Stimulated activated CD4-positive, alpha-beta T cell treated with anti-CD3 and anti-CD28 coated beads, Interleukin-1b, Interleukin-23, amount 100 ng/mL, for 24 hours (primary cell): ENCODE measurements around the gene ASB15.
A peak's percentile ranks its signal among the peaks of the same experiment; 100 is the strongest.
"Not testable (repeated sequence)": the region's sequence is repeated elsewhere in the genome, so short reads cannot be mapped to it uniquely, and the experiment has no call there.

Source experiments
- DNase-seq, 4 experiments: peaks; one replicate each; pipeline ENCODE4 v3.0.0-alpha.2; 2020; ENCODE audit warnings: low read depth in 4 of 4, low spot score in 1 of 4

Gene ASB15

DNA sequence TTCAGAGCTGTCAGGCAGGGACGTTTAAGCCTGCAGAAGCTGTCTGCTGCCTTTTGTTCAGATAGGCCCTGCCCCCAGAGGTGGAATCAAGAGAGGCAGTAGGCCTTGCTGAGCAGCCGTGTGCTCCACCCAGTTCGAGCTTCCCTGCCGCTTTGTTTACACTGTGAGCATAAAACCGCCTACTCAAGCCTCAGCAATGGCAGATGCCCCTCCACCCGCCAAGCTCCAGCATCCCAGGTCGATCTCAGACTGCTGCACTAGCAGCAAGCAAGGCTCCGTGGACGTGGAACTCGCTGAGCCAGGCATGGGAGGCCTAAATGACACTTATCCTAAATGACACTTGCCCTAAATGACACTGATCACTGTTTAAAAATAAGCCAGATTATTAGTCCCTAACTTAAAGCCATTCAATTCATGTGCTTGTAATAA, 6.8 kb upstream of the ASB15 start:
- DNase-seq, result no peak

DNA sequence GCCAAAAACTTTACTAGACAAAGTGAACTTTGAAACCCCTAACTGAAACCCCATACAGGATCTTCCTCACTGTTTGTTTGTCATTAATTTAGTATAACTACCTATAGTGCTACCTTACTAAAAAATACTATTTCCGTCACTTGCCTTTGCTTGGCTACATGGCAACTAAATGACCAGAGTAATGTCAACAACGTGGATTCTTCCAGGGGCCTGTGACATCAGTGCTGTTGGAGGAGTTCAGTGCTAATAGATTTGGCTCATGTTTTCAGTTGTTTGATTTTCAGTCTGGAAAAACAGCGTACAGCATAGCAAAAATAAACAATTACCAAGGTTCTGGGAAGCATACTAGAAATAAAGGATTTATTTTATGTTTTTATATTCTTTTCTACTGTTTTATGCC, 3.0 kb upstream of the ASB15 start:
- no peak for DNase-seq

DNA sequence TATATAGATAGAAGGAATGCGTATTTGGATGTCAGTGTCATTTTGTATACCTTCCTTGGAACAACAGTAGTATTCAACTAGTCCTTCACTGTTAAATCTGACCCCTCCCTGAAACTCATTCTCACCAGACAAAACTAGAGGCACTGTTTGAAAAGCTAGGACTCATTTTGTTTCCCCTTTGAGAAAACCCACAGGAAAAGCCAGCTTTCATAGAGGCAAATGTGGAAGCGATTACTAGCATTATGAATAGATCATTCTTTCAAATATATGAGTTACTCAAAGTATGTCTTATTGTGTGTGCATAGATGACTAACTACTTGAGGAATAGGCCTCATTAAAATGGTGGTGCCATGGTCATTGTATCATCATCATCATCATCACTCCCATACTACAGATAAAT, 1.9 kb upstream of the ASB15 start:
- DNase-seq, result no peak

DNA sequence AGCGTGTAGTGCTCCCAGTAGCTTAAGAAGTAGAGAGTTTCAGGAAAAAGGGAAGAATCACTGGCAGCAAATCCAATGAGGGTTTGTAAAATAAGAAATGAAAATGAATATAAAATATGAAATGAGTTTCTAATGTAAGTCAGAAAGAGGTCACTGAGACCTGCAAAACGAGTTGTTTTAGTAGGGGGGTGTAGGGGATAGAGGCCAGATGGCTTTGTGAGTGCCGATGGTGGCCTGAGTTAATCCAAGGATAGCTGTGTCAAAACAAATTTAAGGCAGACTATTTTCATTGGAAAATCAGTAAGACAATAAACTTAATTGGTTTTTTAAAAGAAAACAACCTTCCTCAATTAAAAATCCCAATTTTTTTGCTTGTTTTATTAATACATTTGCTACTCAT, 745 bp upstream of the ASB15 start:
- no peak for DNase-seq

DNA sequence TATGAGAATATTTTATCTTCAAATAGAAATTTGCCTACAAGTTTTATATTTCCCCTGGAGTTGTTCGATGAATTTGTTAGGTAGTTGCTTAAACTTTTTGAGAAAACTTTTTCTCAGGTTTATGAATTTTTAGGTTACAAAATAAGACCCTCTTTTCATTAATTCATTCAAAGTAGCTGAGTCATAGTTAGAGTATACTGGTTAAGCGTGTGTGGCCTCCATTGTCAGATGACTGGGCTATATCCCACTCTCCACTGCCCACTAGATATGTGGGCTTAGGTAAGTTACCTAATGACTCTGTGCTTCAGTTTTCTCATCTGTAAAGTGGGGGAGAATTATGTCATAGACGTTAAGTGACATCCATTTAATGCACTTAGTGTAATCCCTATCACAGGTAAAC, 1.0 kb downstream of the ASB15 start:
- no peak for DNase-seq

DNA sequence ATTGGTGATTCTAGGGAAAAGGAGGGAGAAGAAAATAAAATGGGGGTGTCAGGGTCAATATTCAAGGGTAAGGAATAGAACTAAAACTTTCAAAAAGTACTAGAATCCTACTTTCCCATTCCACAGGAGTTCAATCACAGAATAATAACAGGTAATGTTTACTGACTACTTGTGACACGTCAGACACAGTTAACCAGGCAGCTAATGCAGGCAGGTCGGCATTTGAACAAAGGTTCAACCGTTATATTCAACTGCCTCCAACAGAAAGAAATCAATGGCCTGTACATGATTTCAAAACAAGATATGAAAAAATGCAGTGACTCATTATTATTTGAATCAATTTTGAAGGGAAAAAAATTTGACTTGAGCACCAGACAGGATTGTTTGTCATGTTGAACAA, 3.1 kb downstream of the ASB15 start:
- no peak for DNase-seq

DNA sequence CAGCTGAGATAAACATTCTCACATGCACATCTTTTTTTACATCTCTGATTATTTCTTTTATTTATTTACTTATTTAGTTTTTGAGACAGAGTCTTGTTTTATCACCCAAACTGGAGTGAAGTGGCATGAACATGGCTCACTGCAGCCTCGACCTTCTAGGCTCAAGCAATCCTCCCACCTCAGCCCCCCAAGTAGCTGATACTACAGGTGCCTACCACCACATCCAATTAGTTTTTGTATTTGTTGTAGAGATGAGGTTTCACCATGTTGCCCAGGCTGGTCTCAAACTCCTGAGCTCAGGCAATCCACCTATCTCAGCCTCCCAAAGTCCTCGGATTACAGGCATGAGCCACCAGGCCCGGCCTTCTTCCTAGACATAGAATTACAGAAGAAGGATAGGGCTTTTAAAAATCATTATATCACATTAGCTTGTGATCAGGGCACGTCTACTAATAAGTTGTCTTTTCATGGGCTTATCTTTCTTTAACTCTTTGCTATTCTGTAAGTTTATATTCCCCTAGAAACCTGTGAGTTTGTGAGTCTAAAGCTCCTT, 5.9 kb downstream of the ASB15 start:
- DNase-seq, result no peak

DNA sequence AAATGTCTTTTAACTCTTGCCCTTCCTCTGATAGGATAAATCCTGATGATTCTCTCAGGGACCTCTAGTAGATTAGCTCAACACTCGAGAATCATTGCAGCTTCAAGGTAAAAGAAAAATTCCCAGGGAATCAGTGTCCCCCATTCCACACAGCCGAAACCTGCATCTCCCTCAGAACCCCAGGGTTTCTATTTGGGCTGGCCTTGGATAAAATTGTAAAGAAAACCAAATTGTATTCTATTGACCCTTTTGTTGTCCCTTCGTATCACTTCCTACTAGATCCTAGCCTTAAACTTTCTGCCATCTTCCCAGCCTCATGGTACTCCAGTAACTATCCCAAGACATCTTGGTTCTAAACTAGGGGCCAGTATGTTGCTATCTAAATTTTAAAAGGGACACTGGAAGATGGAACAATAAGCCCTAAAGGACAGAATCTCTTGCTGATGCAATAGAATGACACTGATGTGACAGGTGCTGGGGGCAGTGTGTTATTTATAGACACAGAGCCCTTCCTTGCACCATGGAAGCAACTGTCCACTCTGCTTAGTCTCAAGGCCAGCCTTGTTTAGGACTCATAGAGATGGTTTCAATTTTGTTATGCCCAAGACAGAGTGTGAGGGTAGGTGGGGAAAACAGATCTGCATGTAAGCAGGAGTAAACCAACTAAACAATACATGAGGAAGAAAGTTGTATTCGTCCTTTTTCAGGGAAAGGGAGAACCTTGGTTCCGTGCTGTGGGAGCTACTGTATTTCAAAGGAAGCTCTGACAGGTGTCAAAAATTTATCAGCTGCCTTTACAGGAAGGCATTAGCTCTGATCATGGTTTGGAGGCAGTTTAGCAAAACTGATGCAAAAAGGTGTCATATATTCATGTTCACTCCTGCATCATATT, 7.6 kb downstream of the ASB15 start:
- DNase-seq, result no peak

DNA sequence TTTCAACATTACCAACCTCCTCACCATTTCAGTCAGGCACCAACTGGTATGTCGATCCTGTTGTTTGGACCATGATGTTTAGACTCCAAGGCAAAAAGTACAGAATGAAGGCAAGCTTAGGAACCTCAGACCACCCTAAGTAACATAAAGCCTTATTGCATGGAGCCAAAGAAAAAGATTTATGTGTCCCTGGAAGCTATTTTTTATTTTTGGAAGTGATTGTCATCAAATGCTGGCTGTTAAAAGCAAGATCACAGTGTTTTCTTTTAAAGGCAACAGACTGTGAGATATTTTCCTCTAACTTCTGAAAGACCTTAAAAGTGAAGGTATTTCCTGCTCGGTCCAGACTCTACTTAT, 8.2 kb downstream of the ASB15 start:
- no peak for DNase-seq

DNA sequence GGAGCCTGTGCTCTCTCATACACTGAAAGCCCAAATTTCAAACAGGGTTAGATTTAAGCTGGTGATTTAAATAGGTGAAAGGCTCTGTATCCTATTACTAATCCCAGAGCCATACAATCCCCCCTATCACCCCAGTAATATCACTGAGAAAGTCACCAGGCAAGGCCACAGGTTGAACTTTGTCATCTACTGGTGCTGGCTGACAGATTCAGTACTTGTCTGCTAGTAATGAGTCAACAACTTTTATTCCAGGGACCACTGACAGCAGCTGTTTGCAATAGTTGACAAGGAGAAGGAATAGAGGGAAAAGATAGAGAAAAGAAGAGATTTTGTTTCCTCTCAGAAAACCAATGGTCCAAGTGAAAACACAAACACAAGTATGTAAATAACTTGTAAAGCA, 10.4 kb downstream of the ASB15 start:
- no peak for DNase-seq

DNA sequence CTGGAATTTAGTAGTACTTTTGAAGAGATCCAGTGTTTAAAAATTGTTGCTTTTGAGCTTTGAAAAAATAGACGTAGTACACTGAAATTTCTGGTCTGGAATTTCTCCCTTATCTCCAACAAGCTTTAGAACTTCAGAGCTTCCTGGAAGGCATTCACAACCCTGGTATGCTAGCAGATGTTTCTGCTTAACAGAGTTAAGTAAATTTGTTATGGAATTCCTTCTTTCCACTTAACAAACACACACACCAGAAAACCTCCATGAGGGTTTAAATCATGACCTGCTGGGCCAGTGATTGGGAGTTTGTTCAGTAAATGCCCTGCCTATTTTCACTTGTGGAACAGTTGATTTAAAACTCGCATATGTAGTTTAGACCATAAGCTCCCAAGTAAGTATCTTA, 13.7 kb downstream of the ASB15 start:
- DNase-seq, result no peak

DNA sequence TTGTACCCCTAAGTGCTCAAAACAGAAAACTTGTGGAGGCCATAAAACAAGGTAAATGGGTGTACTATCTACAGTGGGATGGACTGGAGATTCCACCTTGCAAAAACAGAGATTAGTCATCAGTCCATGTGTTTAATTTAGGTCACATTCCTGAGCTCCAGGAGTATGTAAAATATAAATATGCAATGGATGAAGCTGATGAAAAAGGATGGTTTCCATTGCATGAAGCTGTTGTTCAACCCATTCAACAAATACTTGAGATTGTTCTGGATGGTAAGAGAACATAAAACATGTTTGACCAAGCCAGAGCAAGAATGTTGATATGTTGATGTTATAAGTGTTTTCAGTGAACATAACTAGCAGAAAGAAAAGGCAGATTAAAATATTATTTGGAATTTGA, 14.6 kb downstream of the ASB15 start:
- DNase-seq, result no peak

DNA sequence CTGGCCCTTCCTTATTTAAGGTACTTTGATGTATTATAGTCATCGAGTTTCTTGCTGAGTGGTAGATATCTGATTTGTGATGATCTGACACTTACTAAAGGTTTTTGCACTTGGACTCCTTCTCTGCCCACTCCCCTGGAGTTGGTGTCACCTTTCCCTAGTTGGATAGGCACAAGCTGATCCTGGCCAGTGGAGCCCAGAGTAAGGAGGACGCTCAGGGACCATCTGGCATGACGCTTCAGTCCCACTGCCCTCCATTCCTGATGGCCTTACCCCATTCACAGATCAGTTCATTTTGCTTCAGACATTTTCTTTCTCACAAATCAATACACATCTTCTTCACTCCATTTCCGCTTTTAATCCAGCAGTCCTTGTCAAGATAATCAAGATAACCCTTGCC, 20.1 kb downstream of the ASB15 start:
- no peak for DNase-seq

DNA sequence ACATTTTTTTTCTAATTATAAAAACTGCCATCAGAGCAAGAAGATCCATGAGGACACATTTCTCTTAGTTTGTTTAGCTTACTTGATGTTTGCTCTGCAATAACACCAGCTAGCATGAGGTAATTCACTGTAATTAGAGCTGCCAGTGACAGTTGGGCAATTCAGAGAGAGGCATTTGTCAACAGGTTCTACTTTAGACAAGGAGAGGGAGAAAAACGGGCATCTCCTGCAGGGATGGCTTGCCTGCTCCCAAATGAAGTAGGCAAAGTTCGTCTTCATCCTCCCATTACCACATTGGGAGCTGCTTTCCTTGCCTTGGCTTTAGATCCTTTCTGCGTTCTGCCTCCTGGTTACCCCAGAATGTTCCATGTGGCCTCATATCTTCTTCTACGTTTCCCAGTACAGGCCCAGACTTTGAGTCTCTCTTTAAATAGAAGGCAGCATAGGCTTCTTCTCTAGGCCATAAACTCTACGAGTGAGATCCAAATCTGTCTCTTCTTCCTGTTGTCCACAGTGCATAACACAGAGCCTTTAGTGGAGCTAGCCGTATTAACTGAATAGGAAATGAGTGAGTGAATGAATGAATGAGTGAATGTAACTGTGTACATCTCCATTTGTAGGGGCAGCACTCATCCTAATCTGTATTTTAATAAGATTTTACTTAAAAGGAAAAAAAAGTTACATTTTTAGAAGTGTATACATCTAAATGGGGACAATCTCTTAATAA, 21.2 kb downstream of the ASB15 start:
- DNase-seq, result no peak

DNA sequence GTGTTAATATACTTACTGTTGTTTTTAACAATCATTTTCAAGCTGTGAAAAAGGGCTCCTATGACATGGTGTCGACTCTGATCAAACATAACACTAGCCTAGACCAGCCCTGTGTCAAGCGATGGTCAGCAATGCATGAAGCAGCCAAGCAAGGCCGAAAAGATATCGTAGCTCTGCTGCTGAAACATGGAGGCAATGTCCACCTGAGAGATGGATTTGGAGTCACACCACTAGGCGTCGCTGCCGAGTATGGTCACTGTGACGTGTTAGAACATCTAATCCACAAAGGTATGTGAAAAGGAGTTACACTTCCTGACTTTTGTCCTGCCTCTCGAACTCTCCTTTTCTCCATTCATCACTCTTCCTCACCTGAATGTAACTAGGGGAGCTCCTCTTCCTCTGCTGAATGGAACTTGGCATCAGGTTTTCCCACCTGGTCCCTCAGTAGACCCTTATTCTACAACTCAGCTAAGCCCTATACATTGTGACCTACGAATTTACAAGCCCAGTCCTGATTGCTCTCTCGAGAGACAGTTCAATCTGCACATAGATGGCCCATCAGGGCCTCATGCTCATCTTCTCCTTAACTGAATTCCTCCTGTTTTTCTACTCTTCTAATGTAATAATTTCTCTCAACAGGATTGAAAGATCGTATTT, 23.0 kb downstream of the ASB15 start:
- DNase-seq, result peak; percentile 35 to 49 (median 38)

DNA sequence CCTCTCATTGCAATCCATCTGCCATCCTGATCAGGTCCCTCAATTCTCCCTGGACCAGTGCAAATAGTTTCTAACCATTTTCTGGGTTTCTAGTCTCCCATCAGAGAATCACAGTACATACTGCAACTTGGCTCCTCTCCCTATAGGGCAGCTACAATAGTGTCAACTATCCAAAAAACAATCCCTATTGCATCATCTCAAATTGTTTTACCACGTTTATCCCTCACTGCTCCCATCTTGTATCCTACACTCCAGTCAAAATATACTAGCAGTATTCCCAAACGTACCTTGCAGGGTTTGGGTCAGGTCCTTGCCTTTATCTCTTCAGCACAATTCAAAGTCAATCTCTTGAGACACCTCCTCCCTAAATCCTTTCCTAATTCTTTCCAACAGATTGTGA, 23.6 kb downstream of the ASB15 start:
- DNase-seq, result no peak

DNA sequence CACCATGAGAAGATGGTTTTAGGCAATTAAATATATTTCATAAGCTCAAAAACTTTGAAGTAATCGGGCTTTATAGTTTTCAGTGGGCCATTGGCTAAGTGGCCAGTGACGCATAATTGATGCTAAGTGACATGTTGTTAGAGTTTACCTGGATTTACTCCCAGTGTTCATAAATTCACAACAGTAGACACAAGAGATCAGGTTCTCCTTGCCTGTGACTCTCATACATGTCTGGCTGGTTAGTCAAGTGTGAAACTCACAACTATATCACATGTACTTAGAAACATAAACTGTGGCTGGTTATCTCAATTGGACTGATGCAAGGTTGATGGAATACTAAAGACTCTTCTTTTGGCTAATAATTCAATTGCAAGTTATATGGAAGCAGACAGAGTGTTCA, 26.2 kb downstream of the ASB15 start:
- no peak for DNase-seq

DNA sequence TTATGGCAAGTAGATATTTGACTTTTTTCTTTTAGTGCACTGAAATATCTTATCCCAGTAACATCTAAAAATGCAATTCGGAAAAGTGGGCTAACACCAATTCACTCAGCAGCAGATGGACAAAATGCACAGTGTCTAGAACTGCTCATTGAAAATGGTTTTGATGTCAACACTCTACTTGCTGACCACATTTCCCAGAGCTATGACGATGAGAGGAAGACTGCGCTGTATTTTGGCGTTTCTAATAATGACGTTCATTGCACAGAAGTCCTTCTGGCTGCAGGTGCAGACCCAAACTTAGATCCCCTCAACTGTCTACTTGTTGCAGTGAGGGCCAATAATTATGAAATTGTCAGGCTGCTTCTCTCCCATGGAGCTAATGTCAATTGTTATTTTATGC, 27.2 kb downstream of the ASB15 start:
- DNase-seq, result no peak

DNA sequence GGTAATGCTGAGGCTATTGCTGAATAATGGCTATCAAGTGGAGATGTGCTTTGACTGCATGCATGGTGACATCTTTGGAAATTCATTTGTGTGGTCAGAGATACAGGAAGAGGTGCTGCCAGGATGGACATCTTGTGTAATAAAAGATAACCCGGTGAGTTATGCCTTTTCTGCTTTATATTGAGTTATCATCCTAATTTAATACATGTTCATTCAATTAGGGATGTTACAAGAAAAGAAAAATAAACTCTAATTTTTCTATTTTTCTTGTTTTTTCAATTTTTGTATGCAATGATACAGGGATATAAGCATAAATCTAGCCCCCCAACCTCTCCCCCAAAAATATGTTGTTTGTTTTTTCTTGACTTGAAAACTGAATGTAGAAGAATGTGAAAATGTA, 27.7 kb downstream of the ASB15 start:
- DNase-seq, result no peak

DNA sequence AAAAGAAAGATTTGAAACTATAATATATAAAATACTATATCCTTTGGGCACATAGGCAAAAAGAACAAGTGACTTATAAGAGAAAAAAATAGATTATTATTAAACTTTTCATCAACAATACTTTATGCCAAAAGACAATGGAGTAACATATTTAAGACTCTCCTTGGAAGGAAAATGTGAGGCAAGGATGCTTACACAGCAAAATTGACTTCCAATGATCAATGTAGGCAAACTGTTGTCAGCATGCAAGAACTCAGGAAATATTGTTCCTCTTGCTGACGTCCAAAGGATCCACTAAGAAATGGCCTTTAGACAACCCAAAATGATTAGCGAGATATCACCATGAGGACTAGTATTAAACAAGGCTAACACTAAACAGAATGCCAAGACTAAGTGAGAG, 31.2 kb downstream of the ASB15 start:
- no peak for DNase-seq

DNA sequence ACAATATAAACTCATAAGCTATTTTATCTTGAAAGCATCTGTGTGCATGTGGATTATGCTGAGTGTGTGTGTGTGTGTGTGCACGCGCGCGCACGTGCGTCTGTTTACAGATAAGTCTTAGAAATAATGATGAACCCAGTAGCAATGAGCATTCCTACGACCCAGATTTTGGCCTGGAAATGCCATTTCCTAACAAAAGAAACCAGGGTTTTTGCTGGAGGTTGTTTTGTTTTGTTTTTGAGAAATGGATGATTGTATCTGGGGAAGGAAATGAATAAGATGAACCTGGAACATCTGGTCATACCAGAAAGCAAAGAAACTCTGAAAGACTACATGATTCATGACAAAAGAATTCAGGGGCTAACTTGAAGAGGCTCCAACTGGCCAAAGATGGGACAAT, 31.9 kb downstream of the ASB15 start:
- DNase-seq, result no peak

DNA sequence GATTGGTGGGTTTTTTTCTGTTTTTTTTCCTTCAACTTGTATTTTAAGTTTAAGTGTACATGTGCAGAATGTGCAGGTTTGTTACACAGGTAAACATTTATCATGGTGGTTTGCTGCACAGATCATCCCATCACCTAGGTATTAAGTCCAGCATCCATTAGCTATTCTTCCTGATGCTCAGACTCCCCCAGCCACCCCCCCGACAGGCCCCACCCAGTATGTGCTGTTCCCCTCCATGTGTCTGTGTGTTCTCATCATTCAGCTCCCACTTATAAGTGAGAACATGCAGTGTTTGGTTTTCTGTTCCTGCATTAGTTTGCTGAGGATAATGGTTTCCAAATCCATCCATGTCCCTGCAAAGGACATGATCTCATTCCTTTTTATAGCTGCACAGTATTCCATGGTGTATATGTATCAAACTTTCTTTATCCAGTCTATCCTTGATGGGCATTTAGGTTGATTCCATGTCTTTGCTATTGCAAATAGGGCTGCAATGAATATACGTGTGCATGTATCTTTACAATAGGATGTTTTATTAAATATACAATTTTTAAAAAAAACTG, 32.5 kb downstream of the ASB15 start:
- not testable (repeated sequence) for DNase-seq
